K562 (cell line): ENCODE measurements around the gene ADCY9. TPM values are rescaled to one million over a fixed set of nuclear protein-coding genes. Genes with fewer than 3 reads are reported as not detected.

Experiments used
- ATAC-seq: fragments of 200-7000 bp; cut with Tn5 transposase; 3 replicates; pipeline ENCODE4 v1.9.1; 2020; ENCODE audit warnings: moderate library complexity
- BruUV-seq: library from RNA; stranded (reverse); fragments of 400-500 nt; replicated peaks from 2 replicates; lab custom pipeline; 2021; lab: Mats Ljungman, UMichigan
- CTCF ChIA-PET: fragments of 300-600 bp; formaldehyde crosslinking; extraction: SDS; loops from one replicate; lab custom pipeline; 2021; ENCODE audit warnings: low intra/inter-chr PET ratio; lab: Yijun Ruan, JAX
- POLR2A ChIA-PET: fragments of 300-600, 350-650 bp; sonication (Branson Sonifier 250); formaldehyde crosslinking; extraction: SDS; loops from one replicate; lab custom pipeline; 2021; ENCODE audit warnings: antibody characterized with exemption, inconsistent platforms; lab: Yijun Ruan, JAX
- DNase-seq, 4 experiments: peaks; one replicate each; pipeline versions ENCODE4 v3.0.0 to v3.0.0-alpha.2; 2011 to 2018; ENCODE audit warnings: low spot score in 3 of 4, mixed read lengths in 3 of 4; ENCODE audit errors: extremely low read depth in 1 of 4
- FAIRE-seq: peaks from 2 replicates; lab custom pipeline; 2011; peaks lifted over from hg19 to GRCh38; lab: Jason Lieb, UNC
- H2AFZ ChIP-seq: 2 replicates; pipeline ENCODE4 v1.6.0; 2011; ENCODE audit warnings: low read depth, low read length, control low read depth, inconsistent platforms
- H3K27ac ChIP-seq: fragments of 200-600 bp; 3 replicates; pipeline ENCODE4 v1.8.0; 2011; ENCODE audit warnings: low read depth, mild to moderate bottlenecking, control low read depth, inconsistent platforms, low read length, moderate library complexity, mixed read lengths; ENCODE audit errors: extremely low read depth
- H3K27me3 ChIP-seq, 2 experiments: fragments of 300-600 bp in 1 of 2; 2 replicates in 1 of 2; 3 replicates in 1 of 2; pipeline versions ENCODE4 v1.6.0 to v1.8.0; 2011; ENCODE audit warnings: inconsistent platforms in 2 of 2, low read length in 2 of 2, mild to moderate bottlenecking in 1 of 2, mixed read lengths in 1 of 2, moderate library complexity in 1 of 2; ENCODE audit not compliant: control insufficient read depth in 2 of 2, insufficient read depth in 2 of 2
- H3K36me3 ChIP-seq: fragments of 300-600 bp; 3 replicates; pipeline ENCODE4 v1.8.0; 2011; ENCODE audit warnings: mild to moderate bottlenecking, low read length, inconsistent platforms; ENCODE audit not compliant: control insufficient read depth, insufficient read depth
- H3K4me1 ChIP-seq, 2 experiments: fragments of 200-600 bp in 1 of 2; replicated peaks in 1 of 2; 2 replicates in 1 of 2; 3 replicates in 1 of 2; pipeline versions ENCODE4 v1.5.1 to v1.8.0; 2011; ENCODE audit warnings: inconsistent platforms in 2 of 2, low read length in 2 of 2, mild to moderate bottlenecking in 1 of 2, mixed read lengths in 1 of 2, moderate library complexity in 1 of 2; ENCODE audit not compliant: control insufficient read depth in 2 of 2, insufficient read depth in 2 of 2
- H3K4me2 ChIP-seq: 2 replicates; pipeline ENCODE4 v1.6.1; 2011; ENCODE audit warnings: low read length, control low read depth, inconsistent platforms, mixed read lengths; ENCODE audit not compliant: insufficient read depth
- H3K4me3 ChIP-seq: fragments of 200-600 bp; sonication (generic), shearing (Covaris generic); 2 replicates; pipeline ENCODE4 v1.5.1; 2016; ENCODE audit warnings: control low read depth, inconsistent platforms
- H3K79me2 ChIP-seq: fragments of 200-600 bp; 3 replicates; pipeline ENCODE4 v1.8.0; 2011; ENCODE audit warnings: low read length, inconsistent platforms; ENCODE audit not compliant: control insufficient read depth, insufficient read depth
- H3K9ac ChIP-seq, 2 experiments: 2 replicates each; pipeline versions ENCODE4 v1.6.0 to v1.6.1; 2011; ENCODE audit warnings: low read depth in 2 of 2, low read length in 2 of 2, control low read depth in 1 of 2, inconsistent platforms in 1 of 2, mild to moderate bottlenecking in 1 of 2, mixed read lengths in 1 of 2; ENCODE audit not compliant: insufficient read depth in 1 of 2
- H3K9me1 ChIP-seq: one replicate; pipeline ENCODE4 v1.6.0; 2011; ENCODE audit warnings: inconsistent platforms, mild to moderate bottlenecking, low read length, moderate library complexity; ENCODE audit not compliant: control insufficient read depth, insufficient read depth
- H3K9me3 ChIP-seq: replicated peaks from 2 replicates; pipeline ENCODE4 v1.5.1; 2011; ENCODE audit warnings: low read depth, low read length, inconsistent platforms; ENCODE audit not compliant: control insufficient read depth, insufficient read depth
- H4K20me1 ChIP-seq: replicated peaks from 2 replicates; pipeline ENCODE4 v1.6.1; 2011; ENCODE audit warnings: low read length, inconsistent platforms, mixed read lengths; ENCODE audit not compliant: control insufficient read depth, insufficient read depth
- FIP1L1 ChIP-seq: fragments of 200-400 bp; formaldehyde crosslinking; IDR thresholded peaks from 2 replicates; pipeline ENCODE4 v1.6.1; 2018; ENCODE audit warnings: mild to moderate bottlenecking, low read depth, low read length; ENCODE audit not compliant: poor library complexity, severe bottlenecking
- JUND ChIP-seq, 2 experiments: IDR thresholded peaks; 2 replicates in 1 of 2; 3 replicates in 1 of 2; pipeline ENCODE4 v1.6.1; 2011; ENCODE audit warnings: borderline replicate concordance in 2 of 2, low read depth in 2 of 2, low read length in 2 of 2, improper control_type of control experiment in 1 of 2, missing biosample characterization in 1 of 2, missing genetic modification characterization in 1 of 2, missing genetic modification reagents in 1 of 2
- NR3C1 ChIP-seq: sonication (generic); formaldehyde crosslinking; IDR thresholded peaks from 2 replicates; pipeline ENCODE4 v1.8.1; 2022; ENCODE audit warnings: missing genetic modification reagents
- PTBP1 ChIP-seq: fragments of 200-400 bp; formaldehyde crosslinking; IDR thresholded peaks from 2 replicates; pipeline ENCODE4 v1.6.1; 2017; ENCODE audit warnings: low read depth, low read length
- SMAD1 ChIP-seq: fragments of 150-350 bp; IDR thresholded peaks from 2 replicates; pipeline ENCODE4 v1.6.1; 2014; ENCODE audit warnings: low read length, low read depth; ENCODE audit not compliant: partially characterized antibody
- YBX1 ChIP-seq: fragments of 450-650 bp; IDR thresholded peaks from 2 replicates; pipeline ENCODE4 v1.7.1; 2016; ENCODE audit warnings: mild to moderate bottlenecking
- ZBED1 ChIP-seq: IDR thresholded peaks from 2 replicates; pipeline ENCODE4 v1.6.1; 2014
- ZKSCAN3 ChIP-seq: fragments of 250-450 bp; sonication (Bioruptor Pico); IDR thresholded peaks from 2 replicates; pipeline ENCODE4 v1.4.0; 2020
- ZNF561 ChIP-seq: fragments of 450-650 bp; formaldehyde crosslinking; conservative IDR thresholded peaks from 2 replicates; pipeline ENCODE4 v1.4.0; 2020; ENCODE audit warnings: mild to moderate bottlenecking, moderate library complexity
- WGBS: fragments of 100-300 bp; shearing (Covaris generic); methylation state at CpG from one replicate; pipeline ENCODE4 v1.1.6; 2016; ENCODE audit warnings: low coverage, mixed read lengths; ENCODE audit not compliant: insufficient coverage; ENCODE audit errors: missing lambda C conversion rate; 5-methylcytosine and 5-hydroxymethylcytosine counted together
- in situ Hi-C: fragments of 300-500 bp; cut with MboI; formaldehyde crosslinking; loops from 4 replicates; pipeline ENCODE4 v1.15.0; 2018; ENCODE audit warnings: inconsistent platforms, mixed read lengths
- intact Hi-C: fragments of 100-400 bp; cut with micrococcal nuclease; formaldehyde crosslinking; loops from 2 replicates; pipeline ENCODE4 v1.14.2; 2022
- polyA plus RNA-seq, 8 experiments: library from polyadenylated mRNA; depleted of rRNA in 4 of 8; stranded (reverse) in 5 of 8; unstranded in 3 of 8; fragments of >200 nt; fragmentation: Nextera tagmentation in 2 of 8; fragmentation: Illumina TruSeq in 1 of 8; extraction: Ambion mirVana in 2 of 8; extraction: Trizol in 1 of 8; gene quantifications; 2 replicates each; pipeline versions ENCODE4 v1.2.1 to v1.2.3, GENCODE V29; 2011 to 2014; ENCODE audit warnings: inconsistent platforms in 1 of 8, missing spikeins in 1 of 8
- total RNA-seq, 7 experiments: library from RNA; depleted of rRNA in 6 of 7; stranded (reverse); fragments of >200 nt in 6 of 7; fragmentation: Illumina TruSeq in 2 of 7; extraction: Trizol in 2 of 7; gene quantifications; 2 replicates each; pipeline versions ENCODE4 v1.2.1 to v1.2.3, GENCODE V29; 2011 to 2021; ENCODE audit warnings: low replicate concordance in 1 of 7
- TF ChIP-seq, protein P1 (sequence below): fragments of 450-650 bp; IDR thresholded peaks from 2 replicates; pipeline ENCODE4 v1.6.1; 2016; ENCODE audit warnings: low read depth
- TF ChIP-seq, protein P2 (sequence below): sonication (generic); formaldehyde crosslinking; IDR thresholded peaks from 2 replicates; pipeline ENCODE4 v1.8.0; 2022; ENCODE audit warnings: mild to moderate bottlenecking, missing genetic modification reagents

The ADCY9 gene
- total and polyA plus RNA-seq, 9 of the 15 experiments (the other 6 are each of a cell fraction or from before 2014, with no cell fraction given), result 0.03 to 0.29 (median 0.17) TPM

DNA sequence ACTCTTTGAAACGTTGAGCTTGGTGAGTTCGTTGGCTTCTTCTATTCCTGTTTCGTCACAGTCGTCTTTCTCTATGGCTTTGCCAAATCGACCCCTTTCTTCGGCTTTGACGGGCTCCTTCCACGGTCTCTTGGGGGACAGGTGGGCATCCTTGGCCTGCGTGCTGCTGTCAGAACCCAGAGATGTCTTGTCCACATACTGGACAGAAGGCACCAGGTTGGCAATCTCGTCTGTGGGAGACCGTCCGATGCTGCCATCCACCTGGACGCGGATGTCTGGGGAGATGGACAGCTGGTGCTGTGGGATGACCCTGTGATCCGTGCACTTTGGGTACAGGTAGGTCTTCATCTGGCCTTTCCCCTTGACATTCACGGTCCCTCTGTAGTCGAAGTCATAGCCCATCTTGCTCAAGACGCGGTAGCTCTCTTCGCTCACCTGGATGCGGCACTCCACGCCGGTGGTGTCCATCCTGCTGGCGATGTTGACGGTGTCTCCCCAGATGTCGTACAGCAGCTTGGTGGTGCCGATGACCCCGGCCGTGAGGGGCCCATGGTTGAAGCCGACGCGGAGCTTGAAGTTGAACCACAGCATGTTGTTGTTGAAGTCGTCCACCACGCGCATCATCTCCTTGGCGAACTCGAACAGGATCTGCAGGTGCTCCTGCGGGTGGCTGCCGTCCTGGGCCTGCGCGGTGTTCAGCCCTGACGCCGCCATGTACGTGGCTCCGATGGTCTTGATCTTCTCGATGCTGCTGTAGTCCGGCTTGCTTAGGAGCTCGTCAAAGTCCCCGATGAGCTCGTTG lies 150.3 kb downstream of the ADCY9 start:
- no peak overlapping the region for H2AFZ ChIP-seq
- no peaks in the 10 kb centered on the region for H3K79me2 ChIP-seq
- H3K27ac ChIP-seq, result no peak overlapping the region
- intact Hi-C loops (no loop called here), in situ Hi-C loops (no loop called here)
- DNase-seq (no peak), FAIRE-seq (no peak), ATAC-seq (no peak)
- H3K36me3 ChIP-seq, result no peaks in the 10 kb centered on the region
- no peak overlapping the region for H3K9ac ChIP-seq
- no peaks in the 10 kb centered on the region for H3K9me3 ChIP-seq
- no peak overlapping the region for H3K4me2 ChIP-seq
- H3K4me3 ChIP-seq, result no peak overlapping the region
- ChIA-PET POLR2A (interaction anchor here (0.6 to 1.0 kb wide), 2 partner anchors 9 to 41 kb away, joined by 3 to 4 read pairs; no protein-coding TSS in a partner anchor), CTCF (no interaction called here)
- 48% methylated on average over 45 of the region's 50 CpGs for WGBS
- H3K9me1 ChIP-seq, result no peaks in the 10 kb centered on the region
- H3K4me1 ChIP-seq, result peaks cover 0 to 15% of the 10 kb centered on the region in 2 experiments; a peak in 2 of 5 replicates
- H3K27me3 ChIP-seq, result peaks cover 44 to 77% of the 10 kb centered on the region in 2 experiments
- no peaks in the 10 kb centered on the region for H4K20me1 ChIP-seq
- no TSS peak for BruUV-seq
- TF ChIP-seq ZBED1, result no peak
- TF ChIP-seq, protein P1, sequence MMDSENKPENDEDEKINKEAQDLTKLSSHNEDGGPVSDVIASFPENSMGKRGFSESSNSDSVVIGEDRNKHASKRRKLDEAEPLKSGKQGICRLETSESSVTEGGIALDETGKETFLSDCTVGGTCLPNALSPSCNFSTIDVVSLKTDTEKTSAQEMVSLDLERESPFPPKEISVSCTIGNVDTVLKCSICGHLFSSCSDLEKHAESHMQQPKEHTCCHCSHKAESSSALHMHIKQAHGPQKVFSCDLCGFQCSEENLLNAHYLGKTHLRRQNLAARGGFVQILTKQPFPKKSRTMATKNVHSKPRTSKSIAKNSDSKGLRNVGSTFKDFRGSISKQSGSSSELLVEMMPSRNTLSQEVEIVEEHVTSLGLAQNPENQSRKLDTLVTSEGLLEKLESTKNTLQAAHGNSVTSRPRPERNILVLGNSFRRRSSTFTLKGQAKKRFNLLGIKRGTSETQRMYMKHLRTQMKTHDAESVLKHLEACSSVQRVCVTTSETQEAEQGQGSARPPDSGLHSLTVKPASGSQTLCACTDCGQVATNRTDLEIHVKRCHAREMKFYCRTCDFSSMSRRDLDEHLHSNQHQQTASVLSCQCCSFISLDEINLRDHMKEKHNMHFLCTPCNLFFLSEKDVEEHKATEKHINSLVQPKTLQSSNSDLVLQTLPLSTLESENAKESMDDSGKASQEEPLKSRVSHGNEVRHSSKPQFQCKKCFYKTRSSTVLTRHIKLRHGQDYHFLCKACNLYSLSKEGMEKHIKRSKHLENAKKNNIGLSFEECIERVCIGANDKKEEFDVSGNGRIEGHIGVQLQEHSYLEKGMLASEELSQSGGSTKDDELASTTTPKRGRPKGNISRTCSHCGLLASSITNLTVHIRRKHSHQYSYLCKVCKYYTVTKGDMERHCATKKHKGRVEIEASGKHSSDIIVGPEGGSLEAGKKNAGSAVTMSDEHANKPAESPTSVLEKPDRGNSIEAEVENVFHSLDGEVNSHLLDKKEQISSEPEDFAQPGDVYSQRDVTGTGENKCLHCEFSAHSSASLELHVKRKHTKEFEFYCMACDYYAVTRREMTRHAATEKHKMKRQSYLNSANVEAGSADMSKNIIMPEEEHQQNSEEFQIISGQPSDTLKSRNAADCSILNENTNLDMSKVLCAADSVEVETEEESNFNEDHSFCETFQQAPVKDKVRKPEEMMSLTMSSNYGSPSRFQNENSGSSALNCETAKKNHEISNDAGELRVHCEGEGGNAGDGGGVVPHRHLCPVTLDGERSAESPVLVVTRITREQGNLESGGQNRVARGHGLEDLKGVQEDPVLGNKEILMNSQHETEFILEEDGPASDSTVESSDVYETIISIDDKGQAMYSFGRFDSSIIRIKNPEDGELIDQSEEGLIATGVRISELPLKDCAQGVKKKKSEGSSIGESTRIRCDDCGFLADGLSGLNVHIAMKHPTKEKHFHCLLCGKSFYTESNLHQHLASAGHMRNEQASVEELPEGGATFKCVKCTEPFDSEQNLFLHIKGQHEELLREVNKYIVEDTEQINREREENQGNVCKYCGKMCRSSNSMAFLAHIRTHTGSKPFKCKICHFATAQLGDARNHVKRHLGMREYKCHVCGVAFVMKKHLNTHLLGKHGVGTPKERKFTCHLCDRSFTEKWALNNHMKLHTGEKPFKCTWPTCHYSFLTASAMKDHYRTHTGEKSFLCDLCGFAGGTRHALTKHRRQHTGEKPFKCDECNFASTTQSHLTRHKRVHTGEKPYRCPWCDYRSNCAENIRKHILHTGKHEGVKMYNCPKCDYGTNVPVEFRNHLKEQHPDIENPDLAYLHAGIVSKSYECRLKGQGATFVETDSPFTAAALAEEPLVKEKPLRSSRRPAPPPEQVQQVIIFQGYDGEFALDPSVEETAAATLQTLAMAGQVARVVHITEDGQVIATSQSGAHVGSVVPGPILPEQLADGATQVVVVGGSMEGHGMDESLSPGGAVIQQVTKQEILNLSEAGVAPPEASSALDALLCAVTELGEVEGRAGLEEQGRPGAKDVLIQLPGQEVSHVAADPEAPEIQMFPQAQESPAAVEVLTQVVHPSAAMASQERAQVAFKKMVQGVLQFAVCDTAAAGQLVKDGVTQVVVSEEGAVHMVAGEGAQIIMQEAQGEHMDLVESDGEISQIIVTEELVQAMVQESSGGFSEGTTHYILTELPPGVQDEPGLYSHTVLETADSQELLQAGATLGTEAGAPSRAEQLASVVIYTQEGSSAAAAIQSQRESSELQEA, result no peak
- no peak for TF ChIP-seq YBX1
- no peak for TF ChIP-seq SMAD1
- no peak for TF ChIP-seq JUND (IDR thresholded peaks at IDR 0.05; ENCODE audit: borderline replicate concordance, low read depth, low read length)
- no peak for TF ChIP-seq JUND (tag; IDR thresholded peaks at IDR 0.05; ENCODE audit: borderline replicate concordance, low read depth, low read length)
- TF ChIP-seq FIP1L1, result no peak
- no peak for TF ChIP-seq NR3C1 (CRISPR knock-in tag)
- TF ChIP-seq ZKSCAN3 (CRISPR knock-in tag), result no peak
- TF ChIP-seq, protein P2, sequence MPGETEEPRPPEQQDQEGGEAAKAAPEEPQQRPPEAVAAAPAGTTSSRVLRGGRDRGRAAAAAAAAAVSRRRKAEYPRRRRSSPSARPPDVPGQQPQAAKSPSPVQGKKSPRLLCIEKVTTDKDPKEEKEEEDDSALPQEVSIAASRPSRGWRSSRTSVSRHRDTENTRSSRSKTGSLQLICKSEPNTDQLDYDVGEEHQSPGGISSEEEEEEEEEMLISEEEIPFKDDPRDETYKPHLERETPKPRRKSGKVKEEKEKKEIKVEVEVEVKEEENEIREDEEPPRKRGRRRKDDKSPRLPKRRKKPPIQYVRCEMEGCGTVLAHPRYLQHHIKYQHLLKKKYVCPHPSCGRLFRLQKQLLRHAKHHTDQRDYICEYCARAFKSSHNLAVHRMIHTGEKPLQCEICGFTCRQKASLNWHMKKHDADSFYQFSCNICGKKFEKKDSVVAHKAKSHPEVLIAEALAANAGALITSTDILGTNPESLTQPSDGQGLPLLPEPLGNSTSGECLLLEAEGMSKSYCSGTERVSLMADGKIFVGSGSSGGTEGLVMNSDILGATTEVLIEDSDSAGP, result no peak
- no peak for TF ChIP-seq ZNF561
- no peak for TF ChIP-seq PTBP1
